ENCODE data around the gene PSD.

GRCh38 chr10:102384606-102385429, 33.8 kb downstream of the PSD start:
- TF ChIP-seq CTCF (conservative IDR thresholded peaks at IDR 0.05), result no peak
- TF ChIP-seq EZH2 (IDR thresholded peaks at IDR 0.05; ENCODE audit: low read depth), result no peak

Measured in PC-9 (cell line).